Hematopoietic multipotent progenitor cell (in vitro differentiated cells): Measurements from ENCODE around the gene ZNF654. TPM values are rescaled to one million over a fixed set of nuclear protein-coding genes. Genes with fewer than 3 reads are reported as not detected.
A peak's percentile ranks its signal among the peaks of the same experiment; 100 is the strongest.
"Not testable (repeated sequence)": the region's sequence is repeated elsewhere in the genome, so short reads cannot be mapped to it uniquely, and the experiment has no call there.

Experiments
- DNase-seq, 3 donors: peaks; one replicate each; pipeline ENCODE4 v3.0.0-alpha.2; 2011 to 2015; ENCODE audit warnings: low read depth in 2 of 3, low spot score in 2 of 3
- total RNA-seq: library from RNA; depleted of rRNA; stranded (reverse); fragments of >200 nt; gene quantifications from one replicate; pipeline ENCODE4 v1.2.3, GENCODE V29; 2012

The ZNF654 gene
- total RNA-seq, 1 donor: 12.7 TPM

DNA sequence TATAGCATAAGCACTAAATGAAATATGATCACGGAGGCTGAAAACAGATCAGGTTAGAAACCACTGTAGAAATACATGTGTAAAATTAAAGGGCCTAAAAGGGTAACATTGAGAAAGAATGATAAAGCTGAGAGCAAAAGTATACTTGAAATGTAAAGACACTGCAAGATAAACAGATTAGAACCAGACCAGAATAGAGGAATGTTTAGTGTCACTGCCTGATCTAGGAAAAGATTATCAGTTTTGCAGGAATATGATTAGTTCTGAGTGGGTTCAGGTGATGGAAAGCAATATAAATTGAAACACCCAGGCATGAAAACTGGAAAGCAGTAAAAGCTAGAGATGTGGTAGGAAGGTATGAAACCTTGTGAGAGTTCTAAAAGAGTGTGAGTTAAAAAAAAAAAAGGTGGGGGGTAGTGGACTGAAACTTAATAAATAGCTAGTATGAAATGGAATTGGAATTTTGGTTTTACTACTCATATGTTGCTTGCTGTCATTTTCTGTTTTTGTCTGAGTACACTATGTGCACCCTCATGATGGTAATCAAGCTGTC, 74.7 kb downstream of the ZNF654 start:
- DNase-seq: no peak

- no peak for DNase-seq
Observed at GRCh38 chr3:88137836-88138235, 78.8 kb downstream of the ZNF654 start.

DNA sequence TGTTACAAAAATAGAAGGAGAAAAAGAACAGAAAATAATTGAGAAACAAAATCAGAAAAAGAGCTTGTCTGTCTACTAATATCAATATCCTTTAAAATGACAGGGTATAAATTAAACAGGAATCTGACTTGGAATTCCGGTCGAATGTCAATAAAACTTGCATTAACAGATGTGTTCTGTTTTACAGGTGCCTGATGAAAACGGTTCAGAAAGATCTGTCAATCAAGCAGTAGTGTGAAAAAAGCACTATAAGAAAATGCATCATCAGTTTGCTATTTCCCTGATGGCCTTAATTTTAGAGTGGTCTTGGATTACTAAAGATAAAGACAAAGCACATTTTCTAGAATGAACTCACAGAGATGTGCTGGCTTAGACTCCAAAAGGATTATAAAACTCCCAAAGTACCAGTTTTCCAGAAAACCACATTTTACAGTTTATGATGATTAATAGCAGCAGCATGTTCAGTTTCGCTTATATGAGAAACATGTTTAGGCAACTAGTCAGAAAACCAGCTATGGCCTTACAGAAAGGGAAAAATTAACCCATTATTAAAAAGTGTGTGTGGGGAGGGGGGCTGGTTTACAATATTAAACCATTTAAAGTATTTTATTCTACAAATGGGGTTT, 82.5 kb downstream of the ZNF654 start:
- DNase-seq: no peak

- no peak for DNase-seq
Observed at GRCh38 chr3:88142094-88142624, 83.1 kb downstream of the ZNF654 start.

DNA sequence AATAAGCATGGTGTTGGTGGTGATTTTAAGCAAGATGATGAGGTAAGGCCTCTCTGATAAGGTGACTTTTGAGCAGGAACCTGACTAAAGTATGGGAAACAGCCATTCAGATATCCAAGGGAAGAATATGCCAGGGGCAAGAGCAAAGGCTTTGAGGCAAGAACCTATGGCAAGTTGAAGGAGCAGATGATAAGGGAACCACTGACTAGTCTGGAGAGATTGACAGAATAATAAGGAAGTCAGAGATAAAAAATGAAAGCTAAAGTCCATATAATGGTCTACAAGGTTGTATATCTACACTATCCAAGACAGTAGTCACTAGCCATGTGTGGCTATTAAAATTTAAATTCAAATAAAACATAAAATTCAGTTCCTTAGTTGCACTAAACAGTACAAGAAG, 88.2 kb downstream of the ZNF654 start:
- DNase-seq: no peak

DNA sequence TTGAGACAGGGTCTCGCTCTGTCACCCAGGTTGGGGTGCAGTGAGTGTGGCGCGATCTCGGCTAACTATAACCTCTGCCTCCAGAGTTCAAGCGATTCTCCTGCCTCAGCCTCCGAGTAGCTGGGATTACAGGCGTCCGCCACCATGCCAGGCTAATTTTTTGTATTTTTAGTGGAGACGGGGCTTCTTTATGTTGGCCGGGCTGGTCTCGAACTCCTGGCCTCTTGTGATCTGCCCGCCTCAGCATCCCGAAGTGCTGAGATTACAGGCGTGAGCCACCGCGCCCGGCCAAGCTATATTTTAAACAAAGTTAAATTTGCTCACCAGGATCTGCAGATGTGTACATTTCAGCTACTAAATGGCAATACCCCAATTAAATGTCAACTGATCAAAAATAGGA, 89.6 kb downstream of the ZNF654 start:
- no peak for DNase-seq

GRCh38 chr3:88149101-88149508, 90.0 kb downstream of the ZNF654 start:
- DNase-seq: peak; percentile 16 to 41 (median 18)

DNA sequence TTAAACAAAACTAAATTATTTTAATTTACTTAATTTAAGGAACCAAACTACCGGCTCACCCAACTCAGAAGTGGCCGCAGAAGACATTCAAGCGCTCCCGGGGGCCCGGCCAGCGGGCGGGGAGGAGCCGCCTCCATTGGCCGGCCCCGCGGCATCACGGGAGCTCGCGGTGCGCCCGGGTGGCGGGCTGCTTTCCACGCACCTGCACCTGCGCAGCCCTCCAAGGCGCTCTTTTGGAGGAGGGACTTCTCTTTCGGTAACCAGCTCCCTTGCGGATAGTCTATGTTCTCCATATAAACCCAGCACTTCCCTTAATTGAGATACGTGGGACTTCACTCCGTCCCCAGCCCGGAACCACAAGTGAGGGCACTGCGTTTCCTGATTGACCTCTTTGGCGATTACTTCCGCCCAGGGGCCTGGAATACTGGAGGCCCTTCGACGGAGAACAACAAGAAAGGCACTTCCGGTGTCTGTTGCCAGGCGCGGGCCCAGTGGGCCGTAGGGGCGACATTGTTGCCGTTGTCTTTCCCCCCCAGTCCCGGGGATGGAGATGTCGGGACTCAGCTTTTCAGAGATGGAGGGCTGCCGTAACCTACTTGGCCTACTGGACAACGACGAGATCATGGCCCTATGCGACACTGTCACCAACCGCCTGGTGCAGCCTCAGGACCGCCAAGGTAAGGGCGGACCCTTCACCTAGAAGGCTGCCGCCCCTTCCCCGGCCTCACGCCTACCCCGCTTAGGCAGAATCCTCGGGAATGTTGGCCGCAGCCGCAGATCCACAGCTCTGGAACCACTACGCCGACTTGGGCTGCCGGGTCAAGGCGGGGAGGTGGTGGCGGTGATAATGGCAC, 90.7 kb downstream of the ZNF654 start, which contains the start of gene C3orf38:
TSS of gene C3orf38 (plus strand) at position 451 of the 854 bp plus-strand sequence. CDS start at position 545, 94 bp downstream.
- DNase-seq: peak; percentile 68 to 88 (median 85)

- peak in 2 of 3 donors; percentile 24 to 52 for DNase-seq
Observed at GRCh38 chr3:88150371-88150770, 91.3 kb downstream of the ZNF654 start.

- peak in 2 of 3 donors; percentile 40 to 66 for DNase-seq
Observed at GRCh38 chr3:88150806-88151205, 91.8 kb downstream of the ZNF654 start.

GRCh38 chr3:88151358-88151757, 92.3 kb downstream of the ZNF654 start:
- peak in 2 of 3 donors; percentile 8 to 9 for DNase-seq

- no peak for DNase-seq
Observed at GRCh38 chr3:88152841-88153240, 93.8 kb downstream of the ZNF654 start.

GRCh38 chr3:88166419-88166971, 107.4 kb downstream of the ZNF654 start:
- DNase-seq: no peak

GRCh38 chr3:88167173-88167572, 108.1 kb downstream of the ZNF654 start:
- no peak for DNase-seq

DNA sequence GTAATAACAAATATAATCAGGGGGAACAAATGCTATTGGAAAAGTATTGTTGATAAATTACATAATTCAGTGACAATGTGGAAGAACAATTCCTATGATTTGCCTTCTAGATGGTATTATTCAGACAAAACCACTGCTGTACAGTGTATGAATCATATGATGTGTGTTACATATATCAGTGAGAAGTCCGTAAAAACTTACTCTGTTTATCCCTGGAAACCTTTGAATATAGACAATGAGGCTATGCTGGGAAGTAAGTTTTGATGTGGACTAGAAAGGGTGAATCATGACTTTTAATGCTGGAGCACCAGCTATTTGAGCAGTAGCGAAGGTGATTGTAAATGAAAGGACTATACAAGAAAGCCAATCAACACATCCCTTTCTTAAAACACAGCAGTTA, 108.6 kb downstream of the ZNF654 start:
- DNase-seq: no peak

DNA sequence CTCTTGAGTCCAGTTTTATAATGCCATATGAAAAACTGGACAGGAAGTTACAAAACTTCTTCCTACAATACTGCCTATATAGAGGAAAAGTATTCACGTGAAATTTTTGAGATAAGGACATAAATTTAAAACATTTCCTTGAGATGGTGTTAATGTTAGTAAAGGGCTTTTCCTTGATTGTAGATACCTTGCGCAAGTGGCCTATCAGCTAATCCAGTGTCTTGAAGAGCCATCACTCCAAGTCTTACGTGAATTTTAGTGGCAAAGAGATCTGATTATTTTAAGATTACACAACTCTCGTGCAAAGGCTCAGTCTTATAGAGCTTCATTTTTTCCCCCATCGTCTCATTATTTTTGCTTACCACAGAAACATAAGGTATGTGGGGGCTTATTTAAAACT, 109.1 kb downstream of the ZNF654 start:
- DNase-seq: no peak

GRCh38 chr3:88180398-88180999, 121.4 kb downstream of the ZNF654 start:
- peak; percentile 3 to 76 (median 50) for DNase-seq

DNA sequence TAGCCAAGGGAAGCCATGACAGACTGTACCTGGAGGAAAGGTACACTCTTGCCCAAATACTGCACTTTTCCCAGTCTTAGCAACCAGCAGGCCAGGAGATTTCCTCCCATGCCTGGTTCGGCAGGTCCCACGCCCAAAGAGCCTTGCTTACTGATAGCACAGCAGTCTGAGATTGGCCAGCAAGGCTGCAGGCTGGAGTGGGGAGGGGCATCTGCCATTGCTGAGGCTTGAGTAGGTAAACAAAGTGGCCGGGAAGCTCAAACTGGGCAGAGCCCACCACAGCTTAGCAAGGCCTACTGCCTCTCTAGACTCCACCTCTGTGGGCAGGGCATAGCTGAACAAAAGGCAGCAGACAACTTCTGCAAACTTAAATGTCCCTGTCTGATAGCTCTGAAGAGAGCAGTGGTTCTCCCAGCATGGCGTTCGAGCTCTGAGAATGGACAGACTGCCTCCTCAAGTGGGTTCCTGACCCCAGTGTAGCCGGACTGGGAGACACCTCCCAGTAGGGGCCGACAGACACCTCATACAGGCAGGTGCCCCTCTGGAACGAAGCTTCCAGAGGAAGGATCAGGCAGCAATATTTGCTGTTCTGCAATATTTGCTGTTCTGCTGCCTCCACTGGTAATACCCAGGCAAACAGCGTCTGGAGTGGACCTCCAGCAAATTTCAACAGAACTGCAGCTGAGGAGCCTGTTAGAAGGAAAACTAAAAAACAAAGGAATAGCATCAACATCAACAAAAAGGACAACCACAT, 123.3 kb downstream of the ZNF654 start:
- not testable (repeated sequence) for DNase-seq

DNA sequence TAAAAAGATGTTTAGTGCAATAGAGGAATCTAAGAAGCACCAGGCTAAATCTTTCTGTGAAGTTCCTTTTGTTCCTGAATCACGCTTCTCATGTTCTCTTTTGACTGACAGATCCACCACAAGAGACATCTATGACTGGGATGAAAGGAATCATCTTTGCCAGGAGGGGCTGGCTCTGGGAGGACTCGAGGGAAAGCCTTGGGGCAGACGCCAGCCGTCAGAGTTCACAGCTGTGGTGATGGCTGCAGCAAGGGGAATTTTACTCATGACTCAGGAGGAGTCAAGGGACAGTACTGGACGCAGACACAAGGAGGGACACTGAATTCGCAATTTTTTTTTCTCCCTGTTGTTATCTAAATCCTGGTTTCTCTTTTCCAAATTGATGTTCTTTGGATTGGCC, 129.4 kb downstream of the ZNF654 start:
- no peak for DNase-seq

GRCh38 chr3:88189361-88189810, 130.3 kb downstream of the ZNF654 start:
- DNase-seq: no peak
